IPS-18a (cell line): Measurements from ENCODE around the gene STON2.
"Not testable (repeated sequence)": the region's sequence is repeated elsewhere in the genome, so short reads cannot be mapped to it uniquely, and the experiment has no call there.

Source experiments
- H3K27ac ChIP-seq: one replicate; pipeline ENCODE4 v1.5.1; 2013; ENCODE audit warnings: low read length
- H3K27me3 ChIP-seq: one replicate; pipeline ENCODE4 v1.6.1; 2013; ENCODE audit warnings: mild to moderate bottlenecking, low read length; ENCODE audit not compliant: control insufficient read depth, insufficient read depth
- H3K36me3 ChIP-seq: one replicate; pipeline ENCODE4 v1.6.1; 2013; ENCODE audit warnings: low read depth, low read length; ENCODE audit not compliant: control insufficient read depth
- H3K4me1 ChIP-seq: one replicate; pipeline ENCODE4 v1.6.1; 2013; ENCODE audit warnings: low read depth, low read length; ENCODE audit not compliant: control insufficient read depth
- H3K4me3 ChIP-seq: one replicate; pipeline ENCODE4 v1.5.1; 2013; ENCODE audit warnings: low read length
- H3K9ac ChIP-seq: one replicate; pipeline ENCODE4 v1.6.1; 2013; ENCODE audit warnings: mild to moderate bottlenecking, low read length, moderate library complexity
- H3K9me3 ChIP-seq: one replicate; pipeline ENCODE4 v1.6.1; 2013; ENCODE audit warnings: low read depth, low read length; ENCODE audit not compliant: control insufficient read depth

Gene STON2

GRCh38 chr14:81224222-81224621, 175.9 kb downstream of the STON2 start:
- H3K9me3 ChIP-seq = no peaks in the 10 kb centered on the region
- peaks cover 12% of the 10 kb centered on the region for H3K4me1 ChIP-seq
- no peaks in the 10 kb centered on the region for H3K27me3 ChIP-seq
- H3K27ac ChIP-seq = no peak overlapping the region
- no peak overlapping the region for H3K9ac ChIP-seq
- H3K36me3 ChIP-seq = no peaks in the 10 kb centered on the region
- no peak overlapping the region for H3K4me3 ChIP-seq

- not testable (repeated sequence) for H3K9ac ChIP-seq, H3K9me3 ChIP-seq, H3K27me3 ChIP-seq, H3K36me3 ChIP-seq, H3K27ac ChIP-seq, H3K4me3 ChIP-seq
- peaks cover 12% of the 10 kb centered on the region for H3K4me1 ChIP-seq
These were observed 176.3 kb downstream of the STON2 start for GRCh38 chr14:81223788-81224187.

GRCh38 chr14:81222691-81223090, 177.4 kb downstream of the STON2 start:
- no peaks in the 10 kb centered on the region for H3K36me3 ChIP-seq
- H3K27ac ChIP-seq = no peak overlapping the region
- no peaks in the 10 kb centered on the region for H3K27me3 ChIP-seq
- peak overlapping the region; percentile 78 for H3K4me3 ChIP-seq
- peaks cover 22% of the 10 kb centered on the region for H3K4me1 ChIP-seq
- H3K9me3 ChIP-seq = no peaks in the 10 kb centered on the region
- peak overlapping the region; percentile 97 for H3K9ac ChIP-seq

- no peaks in the 10 kb centered on the region for H3K9me3 ChIP-seq
- H3K36me3 ChIP-seq = no peaks in the 10 kb centered on the region
- H3K27ac ChIP-seq = peak overlapping the region; percentile 98
- H3K4me3 ChIP-seq = peak overlapping the region; percentile 78
- peaks cover 25% of the 10 kb centered on the region for H3K4me1 ChIP-seq
- no peaks in the 10 kb centered on the region for H3K27me3 ChIP-seq
- peak overlapping the region; percentile 97 for H3K9ac ChIP-seq
These were observed 178.0 kb downstream of the STON2 start for GRCh38 chr14:81222126-81222525.

- Histone ChIP-seq H3K4me3 (peak overlapping the region; percentile 78), H3K36me3 (no peaks in the 10 kb centered on the region), H3K4me1 (peaks cover 25% of the 10 kb centered on the region), H3K9ac (peak overlapping the region; percentile 97), H3K27me3 (no peaks in the 10 kb centered on the region), H3K9me3 (no peaks in the 10 kb centered on the region), H3K27ac (peak overlapping the region; percentile 98)
These were observed 178.5 kb downstream of the STON2 start for GRCh38 chr14:81221579-81222102.

GRCh38 chr14:81220830-81221578, 179.1 kb downstream of the STON2 start, which contains the start of gene GTF2A1:
Gene GTF2A1, minus strand, starts transcription at chr14:81220959. Its CDS starts 441 bp downstream, at chr14:81220518.
- Histone ChIP-seq H3K4me1 (peaks cover 25% of the 10 kb centered on the region), H3K9ac (peak within 1 kb of the TSS; percentile 97), H3K27me3 (no peaks in the 10 kb centered on the region), H3K4me3 (peak within 1 kb of the TSS; percentile 95), H3K9me3 (no peaks in the 10 kb centered on the region), H3K27ac (peak within 1 kb of the TSS; percentile 98), H3K36me3 (peaks cover 4% of the 10 kb centered on the region)

GRCh38 chr14:81220580-81220829, 179.6 kb downstream of the STON2 start:
- H3K27ac ChIP-seq = peak overlapping the region; percentile 65
- H3K4me1 ChIP-seq = peaks cover 25% of the 10 kb centered on the region
- H3K4me3 ChIP-seq = peak overlapping the region; percentile 91
- H3K36me3 ChIP-seq = peaks cover 9% of the 10 kb centered on the region
- H3K27me3 ChIP-seq = no peaks in the 10 kb centered on the region
- no peaks in the 10 kb centered on the region for H3K9me3 ChIP-seq
- peak overlapping the region; percentile 95 for H3K9ac ChIP-seq

GRCh38 chr14:81219759-81220579, 180.2 kb downstream of the STON2 start:
- H3K9me3 ChIP-seq = no peaks in the 10 kb centered on the region
- peak overlapping the region; percentile 96 for H3K27ac ChIP-seq
- peak overlapping the region; percentile 96 for H3K9ac ChIP-seq
- H3K27me3 ChIP-seq = no peaks in the 10 kb centered on the region
- H3K36me3 ChIP-seq = peaks cover 15% of the 10 kb centered on the region
- H3K4me1 ChIP-seq = peaks cover 25% of the 10 kb centered on the region
- H3K4me3 ChIP-seq = peak overlapping the region; percentile 95

- Histone ChIP-seq H3K36me3 (peaks cover 17% of the 10 kb centered on the region), H3K27me3 (no peaks in the 10 kb centered on the region), H3K27ac (peak overlapping the region; percentile 96), H3K9ac (peak overlapping the region; percentile 96), H3K9me3 (no peaks in the 10 kb centered on the region), H3K4me3 (peak overlapping the region; percentile 95), H3K4me1 (peaks cover 25% of the 10 kb centered on the region)
These were observed 180.8 kb downstream of the STON2 start for GRCh38 chr14:81219210-81219758.

GRCh38 chr14:81211844-81212243, 188.3 kb downstream of the STON2 start:
- no peak overlapping the region for H3K4me3 ChIP-seq
- no peaks in the 10 kb centered on the region for H3K9me3 ChIP-seq
- H3K36me3 ChIP-seq = peaks cover 58% of the 10 kb centered on the region
- no peaks in the 10 kb centered on the region for H3K4me1 ChIP-seq
- no peak overlapping the region for H3K27ac ChIP-seq
- no peak overlapping the region for H3K9ac ChIP-seq
- no peaks in the 10 kb centered on the region for H3K27me3 ChIP-seq
